HTR-8/SVneo (cell line): ENCODE data around the gene NHERF1.
A peak's percentile ranks its signal among the peaks of the same experiment; 100 is the strongest.

Source experiments
- DNase-seq: peaks from one replicate; pipeline ENCODE4 v3.0.0; 2011; ENCODE audit warnings: low spot score, mixed read lengths; ENCODE audit not compliant: insufficient read length
- FAIRE-seq: peaks from 2 replicates; lab custom pipeline; 2011; peaks lifted over from hg19 to GRCh38; lab: Jason Lieb, UNC

The NHERF1 gene

DNA sequence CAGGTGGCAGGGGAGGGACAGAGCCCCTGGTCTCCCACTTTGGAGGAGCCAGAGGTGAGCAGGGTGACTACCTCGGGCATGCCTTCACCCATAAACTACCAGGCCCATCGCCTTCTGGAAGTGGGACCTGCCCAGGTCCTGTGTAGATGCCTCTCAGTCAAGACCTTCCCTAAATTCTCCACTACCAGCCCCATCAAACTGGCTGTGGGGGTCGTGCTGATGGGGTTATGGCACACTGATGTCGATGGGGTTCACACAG is 17.2 kb upstream of the NHERF1 start:
- DNase-seq = no peak
- no peak for FAIRE-seq

DNA sequence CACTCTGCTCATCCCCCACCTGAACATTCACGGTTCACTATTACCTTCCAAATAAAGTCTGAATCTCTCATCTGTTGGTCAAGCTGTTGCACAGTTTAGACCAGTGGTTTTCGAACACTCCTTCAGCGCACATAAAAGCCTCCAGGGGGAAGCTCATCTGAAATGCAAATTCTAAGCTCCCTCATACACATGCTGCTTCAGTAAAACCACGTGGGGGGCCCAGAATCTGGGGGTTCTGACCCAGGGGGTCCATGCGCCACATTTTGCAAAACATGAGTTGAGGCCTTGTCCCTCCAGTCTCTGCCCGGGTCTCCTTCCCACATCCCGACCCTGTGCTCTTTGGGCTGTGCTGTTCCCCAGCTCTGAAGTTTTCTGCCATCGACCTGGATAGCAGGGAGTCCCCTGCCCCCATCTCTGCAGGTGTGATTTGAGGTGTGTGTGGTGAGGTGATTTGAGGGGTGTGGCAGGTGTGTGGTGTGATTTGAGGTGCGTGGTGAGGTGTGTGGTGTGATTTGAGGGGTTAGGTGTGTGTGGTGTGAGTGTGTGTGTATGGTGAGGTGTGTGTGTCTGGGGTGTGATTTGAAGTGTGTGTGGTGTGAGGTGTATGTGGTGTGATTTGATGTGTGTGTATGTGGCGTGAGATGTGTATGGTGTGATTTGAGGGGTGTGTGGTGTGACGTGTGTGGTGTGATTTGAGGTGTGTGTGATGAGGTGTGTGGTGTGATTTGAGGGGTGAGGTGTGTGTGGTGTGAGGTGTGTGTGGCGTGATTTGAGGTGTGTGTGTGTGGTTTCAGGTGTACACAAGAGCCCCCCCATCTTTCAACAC is 16.2 kb upstream of the NHERF1 start:
- FAIRE-seq = no peak
- DNase-seq = no peak

DNA sequence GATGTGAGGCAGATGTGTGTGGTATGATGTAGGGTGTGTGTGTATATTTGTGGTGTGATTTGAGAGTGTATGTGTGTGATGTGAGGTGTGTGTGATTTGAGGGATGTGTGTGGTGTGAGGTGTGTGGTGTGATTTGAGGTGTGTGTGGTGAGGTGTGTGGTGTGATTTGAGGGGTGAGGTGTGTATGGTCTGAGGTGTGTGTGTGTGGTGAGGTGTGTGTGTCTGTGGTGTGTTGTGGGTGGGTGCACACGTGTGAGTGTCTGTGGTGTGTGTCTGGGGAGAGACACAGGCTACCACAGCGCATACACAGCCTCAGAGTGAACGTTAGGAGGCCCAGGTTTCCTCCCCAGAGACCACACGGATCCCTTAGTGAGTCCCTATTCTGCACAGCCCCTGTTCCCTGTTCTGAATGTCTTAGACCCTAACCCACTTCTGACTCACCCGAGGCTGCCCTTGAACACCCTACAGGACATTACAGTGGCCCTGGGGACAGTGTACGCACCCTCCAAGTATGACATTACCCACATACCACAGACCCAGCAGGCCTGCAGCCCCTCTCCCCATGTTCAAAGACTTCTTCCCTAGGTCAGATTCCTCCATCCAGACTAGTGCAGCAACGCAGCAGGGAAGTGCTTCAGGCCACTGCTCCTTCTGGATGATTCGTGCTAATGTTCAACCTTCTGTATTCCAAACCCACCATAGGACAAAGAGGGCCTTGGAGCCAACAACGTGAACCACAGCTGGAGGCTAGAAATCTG is 14.9 kb upstream of the NHERF1 start:
- FAIRE-seq = peak; percentile 100
- DNase-seq = no peak

DNA sequence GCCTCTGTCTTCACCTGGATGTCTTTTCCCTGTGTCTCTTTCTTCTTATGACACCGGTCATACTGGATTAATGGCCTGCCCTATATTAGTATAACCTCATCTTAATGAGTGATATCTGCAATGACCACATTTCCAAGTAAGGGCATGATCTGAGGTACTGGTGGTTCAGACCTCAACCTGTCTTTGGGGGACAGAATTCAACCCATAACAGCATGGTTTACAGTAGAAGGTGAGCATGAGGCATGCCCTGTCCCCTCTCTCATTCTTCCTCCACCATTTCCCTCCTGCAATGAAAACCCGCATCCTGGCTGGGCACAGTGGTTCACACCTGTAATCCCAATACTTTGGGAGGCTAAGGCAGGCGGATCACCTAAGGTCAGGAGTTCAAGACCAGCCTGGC is 14.2 kb upstream of the NHERF1 start:
- FAIRE-seq (no peak), DNase-seq (no peak)

DNA sequence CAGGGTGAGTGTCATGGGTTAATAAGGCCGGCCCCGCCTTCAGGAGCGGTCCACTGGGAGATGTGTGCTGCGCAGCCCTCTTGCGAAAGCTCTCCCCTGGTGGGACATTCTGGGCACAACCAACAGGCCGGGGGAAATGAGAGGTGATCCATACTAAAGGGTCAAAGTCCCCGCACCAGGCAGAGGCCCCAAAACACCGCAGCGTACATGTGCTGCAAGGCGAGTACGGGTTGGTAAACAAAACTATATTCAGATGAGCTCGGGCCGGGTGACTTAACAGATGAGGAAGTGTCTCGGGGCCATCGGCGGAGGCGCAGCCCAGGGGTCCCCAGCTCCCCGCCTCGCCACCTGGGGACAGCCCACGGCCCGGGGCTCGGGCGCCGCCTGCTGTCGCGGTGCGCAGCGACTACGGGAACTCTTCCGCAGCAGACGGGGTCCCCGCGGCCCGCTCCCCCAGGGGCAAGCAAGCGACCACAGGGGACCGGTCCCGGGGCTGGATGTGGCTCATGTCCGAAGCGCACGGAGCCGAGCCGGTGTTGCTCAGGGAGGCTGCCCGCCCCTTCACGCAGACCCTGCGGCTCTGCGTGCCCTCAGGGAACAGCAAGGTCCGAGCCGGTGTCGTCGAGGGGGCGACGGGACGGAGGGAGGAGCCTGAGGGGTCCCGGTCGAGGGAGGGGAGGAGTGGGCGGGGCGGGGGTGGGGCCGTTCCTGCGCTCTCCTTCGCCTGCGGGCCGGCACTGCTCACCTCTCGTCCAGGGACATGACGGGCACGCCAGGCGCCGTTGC is 11.7 kb upstream of the NHERF1 start, which contains the start of gene RAB37:
Gene RAB37, plus strand, starts transcription at position 744 of the 786 bp plus-strand sequence. Its CDS starts 17 bp downstream, at position 761.
- DNase-seq (no peak), FAIRE-seq (no peak)

DNA sequence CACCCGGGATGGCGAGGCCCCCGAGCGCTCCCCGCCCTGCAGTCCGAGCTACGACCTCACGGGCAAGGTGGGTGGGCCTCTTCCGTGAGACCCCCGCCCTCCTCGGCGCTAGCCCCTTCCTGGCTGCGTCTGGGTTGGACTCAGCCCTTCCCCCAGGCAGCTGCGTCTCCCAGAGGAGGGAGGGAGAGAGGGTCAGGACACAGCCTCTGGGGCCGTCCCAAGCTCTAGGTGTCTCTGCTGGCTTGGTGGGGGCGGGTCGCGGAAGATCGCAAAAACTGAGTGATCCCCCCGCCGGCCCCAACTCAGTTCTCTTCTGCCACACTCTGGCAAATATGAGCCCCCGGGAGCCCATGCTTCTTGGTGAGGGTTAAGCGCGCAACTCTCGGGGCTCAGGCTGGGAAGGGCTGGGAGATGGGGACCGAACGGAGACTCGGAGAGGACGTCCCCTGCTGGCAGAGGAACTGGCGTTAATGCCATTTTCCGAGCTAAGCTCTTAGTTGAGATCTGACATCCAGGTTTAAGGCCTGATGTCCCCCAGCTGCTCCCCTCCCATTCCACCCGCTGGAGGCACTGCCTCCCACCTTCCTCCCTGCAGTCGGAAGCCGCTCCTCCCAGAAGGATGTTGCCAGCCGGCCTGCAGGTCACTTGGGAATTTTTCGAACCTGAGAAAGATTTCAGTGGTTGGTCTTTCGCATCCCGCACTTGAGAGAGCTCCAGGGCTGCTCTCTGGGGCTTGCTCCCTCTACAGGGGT is 11.0 kb upstream of the NHERF1 start:
- DNase-seq = no peak
- no peak for FAIRE-seq

DNA sequence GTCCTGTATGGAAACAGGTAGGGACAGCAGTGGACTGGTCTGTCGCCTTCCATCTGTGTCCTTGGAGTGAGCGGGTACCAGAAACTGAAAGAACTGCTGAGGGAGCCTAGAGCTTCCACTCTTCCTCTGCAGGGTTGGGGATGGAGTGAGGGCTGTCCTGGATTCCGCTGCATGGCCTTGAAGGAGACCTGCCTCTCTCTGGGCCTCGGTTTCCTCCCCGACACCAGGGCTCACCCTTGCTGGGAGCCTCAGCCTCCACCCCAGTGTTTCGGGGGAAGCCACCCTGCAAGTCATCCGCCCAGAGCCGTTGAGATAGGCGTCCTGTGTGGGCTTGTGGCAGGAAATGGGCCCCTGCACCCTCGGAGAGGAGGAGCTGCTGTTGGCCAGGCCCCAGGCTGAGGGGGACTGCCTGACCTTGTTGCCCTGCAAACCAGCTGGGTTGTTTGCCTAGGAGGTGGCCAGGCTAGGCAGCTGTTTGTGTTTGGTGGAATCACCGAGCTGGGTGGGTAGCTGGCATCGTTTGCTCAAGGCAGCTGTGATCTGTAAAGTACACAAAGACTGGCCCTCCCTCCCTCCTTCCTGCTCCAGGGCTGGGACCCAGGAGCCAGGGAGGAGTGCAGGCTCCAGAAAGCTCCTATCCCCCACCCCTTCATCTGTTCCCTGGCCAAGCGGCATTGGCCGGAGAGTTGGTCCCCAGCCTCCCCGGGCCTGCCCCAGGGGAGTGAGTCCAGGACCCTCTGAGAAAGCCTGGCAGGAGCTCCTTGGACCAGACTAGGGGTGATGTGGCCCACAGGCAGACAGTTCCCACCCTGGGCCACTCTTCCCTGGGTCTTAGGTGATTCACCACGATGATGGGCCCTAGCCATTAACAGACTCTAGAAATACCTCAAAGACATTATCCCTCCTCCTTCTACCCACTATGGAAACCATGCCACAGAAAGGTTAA is 10.1 kb upstream of the NHERF1 start:
- FAIRE-seq (no peak), DNase-seq (no peak)

DNA sequence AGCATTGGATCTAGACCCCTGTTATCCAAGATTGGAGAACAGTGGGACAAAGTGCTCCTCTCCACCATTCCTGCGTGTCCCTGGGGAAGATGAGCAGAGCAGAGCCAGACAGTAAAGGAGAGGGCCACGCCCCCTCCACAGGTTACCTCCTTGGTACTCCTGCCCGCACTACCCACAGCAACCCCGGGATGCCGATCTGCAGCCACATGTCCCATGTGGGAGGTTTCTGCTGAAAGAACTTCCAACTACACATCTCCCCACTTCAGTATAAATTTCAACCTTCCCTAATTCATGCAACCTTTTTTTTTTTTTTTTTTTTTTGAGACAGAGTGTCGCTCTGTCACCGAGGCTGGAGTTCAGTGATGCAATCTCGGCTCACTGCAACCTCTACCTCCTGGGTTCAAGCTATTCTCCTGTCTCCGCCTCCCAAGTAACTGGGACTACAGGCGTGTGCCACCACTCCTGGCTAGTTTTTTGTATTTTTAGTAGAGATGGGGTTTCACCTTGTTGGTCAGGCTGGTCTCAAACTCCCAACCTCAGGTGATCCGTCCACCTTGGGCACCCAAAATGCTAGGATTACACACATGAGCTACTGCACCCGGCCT is 9.1 kb upstream of the NHERF1 start:
- FAIRE-seq (no peak), DNase-seq (no peak)

DNA sequence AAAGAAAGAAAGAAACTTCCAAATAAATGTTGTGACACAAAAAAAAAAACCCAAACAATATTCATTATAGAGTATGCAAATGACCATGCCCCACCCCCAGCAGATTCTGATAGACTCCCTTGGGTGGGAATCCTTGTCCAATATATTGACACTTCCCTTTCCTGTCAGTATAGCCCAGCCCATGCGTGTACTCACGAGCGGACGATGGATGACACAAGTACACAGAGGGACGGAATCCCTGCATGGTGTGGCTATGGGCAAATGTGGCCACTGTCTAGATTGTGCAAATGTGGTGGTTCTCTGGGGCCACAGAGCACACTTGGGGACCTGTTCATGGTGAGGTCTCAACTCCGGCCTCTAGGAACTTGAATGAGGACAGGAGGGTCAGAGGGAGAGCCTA is 8.3 kb upstream of the NHERF1 start:
- no peak for FAIRE-seq
- DNase-seq = no peak

DNA sequence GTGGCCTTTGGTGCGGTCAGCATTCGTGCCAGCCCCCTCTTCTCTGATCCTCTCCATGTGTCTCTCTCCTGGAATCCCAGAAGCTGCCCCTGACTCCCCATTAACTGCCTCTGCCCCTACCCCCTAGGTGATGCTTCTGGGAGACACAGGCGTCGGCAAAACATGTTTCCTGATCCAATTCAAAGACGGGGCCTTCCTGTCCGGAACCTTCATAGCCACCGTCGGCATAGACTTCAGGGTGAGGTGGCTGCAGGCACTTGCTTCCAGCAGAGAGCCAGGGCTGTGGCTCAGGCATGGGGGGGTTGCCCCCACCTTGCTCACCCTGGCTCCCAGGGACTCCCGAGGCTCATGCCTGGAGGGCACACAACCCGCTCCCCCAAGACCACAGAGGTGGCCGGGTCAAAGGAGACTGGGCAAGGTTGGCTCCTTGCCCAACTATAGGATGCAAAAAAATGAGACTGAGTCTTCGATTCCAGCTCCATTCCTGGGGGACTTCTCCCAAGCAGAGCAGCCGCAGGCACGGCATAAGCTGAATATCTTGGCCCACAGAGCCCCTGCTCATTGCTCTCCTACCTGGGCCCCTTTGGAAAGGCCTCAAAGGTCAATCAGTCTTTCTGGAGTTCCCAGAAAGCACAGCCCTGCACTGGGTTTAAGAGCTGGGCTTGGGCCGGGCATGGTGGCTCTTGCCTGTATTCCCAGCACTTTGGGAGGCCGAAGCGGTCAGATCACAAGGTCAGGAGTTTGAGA is 7.6 kb upstream of the NHERF1 start:
- DNase-seq (no peak), FAIRE-seq (no peak)

DNA sequence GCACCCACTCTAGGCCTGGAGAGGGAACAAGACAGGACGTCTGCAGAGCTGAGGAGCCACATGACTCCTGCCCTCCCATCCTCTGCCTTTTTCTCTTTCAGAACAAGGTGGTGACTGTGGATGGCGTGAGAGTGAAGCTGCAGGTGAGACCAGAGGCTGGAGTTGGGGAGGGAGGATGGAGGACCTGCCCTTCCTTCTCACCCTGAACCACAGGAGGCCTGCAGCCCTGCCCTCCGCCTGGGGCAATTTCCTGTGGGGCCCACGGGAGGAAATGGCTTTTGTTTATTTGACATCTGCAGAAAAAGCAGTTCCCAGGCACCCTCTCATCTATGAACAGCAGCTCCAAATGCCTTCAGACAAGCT is 6.3 kb upstream of the NHERF1 start:
- DNase-seq (no peak), FAIRE-seq (no peak)

DNA sequence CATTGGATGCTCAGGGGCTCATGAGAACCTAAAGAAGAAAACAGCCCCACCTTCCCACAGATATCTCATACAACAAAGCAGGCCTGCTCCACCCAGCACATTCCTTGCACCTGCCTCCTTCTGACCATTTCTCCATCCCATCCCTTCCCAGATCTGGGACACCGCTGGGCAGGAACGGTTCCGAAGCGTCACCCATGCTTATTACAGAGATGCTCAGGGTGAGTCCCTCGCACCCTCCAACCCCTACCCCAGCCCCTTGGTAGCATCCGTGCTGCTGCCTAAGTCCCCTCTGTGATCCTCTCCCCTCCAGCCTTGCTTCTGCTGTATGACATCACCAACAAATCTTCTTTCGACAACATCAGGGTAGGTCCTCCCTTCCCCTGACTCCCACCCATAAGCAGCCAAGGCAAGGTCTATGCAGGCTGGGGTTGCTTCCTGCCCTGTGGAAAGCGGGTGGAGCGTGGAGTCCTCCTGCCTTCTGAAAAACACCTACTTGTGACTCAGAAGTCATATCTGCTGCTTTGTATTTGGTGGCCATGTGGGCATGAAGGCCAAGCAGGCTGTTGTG is 5.4 kb upstream of the NHERF1 start:
- no peak for DNase-seq
- FAIRE-seq = no peak

DNA sequence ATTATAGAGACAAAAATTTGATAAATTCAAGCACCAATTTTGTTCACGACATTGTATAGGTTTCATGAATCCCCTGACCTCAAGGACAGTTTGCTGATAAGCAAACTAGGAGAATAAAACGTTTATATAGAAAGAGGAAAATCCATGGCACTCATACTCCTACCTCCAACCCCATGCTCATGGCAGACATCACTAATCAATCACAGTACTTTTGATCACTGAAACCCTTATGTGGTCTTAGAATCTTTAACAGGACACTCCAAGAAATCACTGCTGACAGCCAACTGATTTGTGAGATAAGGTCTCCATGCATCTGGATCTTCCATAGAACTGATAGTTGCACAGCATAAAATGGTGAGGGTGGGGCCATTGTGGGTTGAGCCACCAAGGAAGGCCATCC is 4.7 kb upstream of the NHERF1 start:
- no peak for FAIRE-seq
- DNase-seq = no peak

DNA sequence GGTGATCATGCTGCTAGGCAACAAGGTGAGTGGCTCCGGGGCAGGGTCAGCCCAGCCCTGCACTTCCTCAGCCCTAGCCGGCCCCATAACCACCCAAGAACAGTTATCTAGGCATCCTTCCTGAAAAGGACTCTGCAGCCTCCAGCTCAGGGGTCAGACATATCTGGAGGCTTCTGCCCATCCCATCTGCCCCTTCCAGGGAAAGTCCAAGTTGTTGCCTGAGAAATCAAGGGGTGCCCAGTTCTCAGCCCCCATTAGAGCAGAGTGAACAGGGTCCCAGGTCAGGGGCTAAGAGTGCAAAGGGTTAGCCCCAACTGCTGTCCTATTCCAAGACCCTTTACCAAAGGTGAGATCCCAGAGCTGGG is 4.1 kb upstream of the NHERF1 start:
- no peak for FAIRE-seq
- no peak for DNase-seq

DNA sequence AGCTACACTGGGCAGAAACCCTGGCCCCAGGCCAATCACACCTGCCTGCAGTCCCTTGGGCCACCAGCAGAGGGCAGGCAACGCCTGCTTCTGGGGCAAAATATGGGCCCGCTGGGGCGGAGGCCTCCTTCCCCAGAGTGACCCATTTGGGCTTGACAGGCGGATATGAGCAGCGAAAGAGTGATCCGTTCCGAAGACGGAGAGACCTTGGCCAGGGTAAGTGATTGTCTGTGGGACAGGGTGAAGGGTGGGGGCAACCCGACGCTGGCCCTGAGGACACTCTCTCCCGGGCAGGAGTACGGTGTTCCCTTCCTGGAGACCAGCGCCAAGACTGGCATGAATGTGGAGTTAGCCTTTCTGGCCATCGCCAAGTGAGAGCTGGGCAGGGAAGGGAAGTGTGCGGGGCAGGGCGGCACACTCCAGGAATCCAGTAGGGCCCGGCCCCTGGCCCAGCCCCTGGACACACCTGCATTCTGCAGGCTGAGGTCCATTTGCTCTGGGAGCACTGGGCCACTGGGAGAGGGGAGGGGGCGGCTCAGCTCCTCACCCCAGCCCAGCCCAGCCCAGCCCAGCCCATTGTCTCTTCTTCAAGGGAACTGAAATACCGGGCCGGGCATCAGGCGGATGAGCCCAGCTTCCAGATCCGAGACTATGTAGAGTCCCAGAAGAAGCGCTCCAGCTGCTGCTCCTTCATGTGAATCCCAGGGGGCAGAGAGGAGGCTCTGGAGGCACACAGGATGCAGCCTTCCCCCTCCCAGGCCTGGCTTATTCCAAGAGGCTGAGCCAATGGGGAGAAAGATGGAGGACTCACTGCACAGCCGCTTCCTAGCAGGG is 3.5 kb upstream of the NHERF1 start:
- FAIRE-seq = peak; percentile 72
- DNase-seq = peak; percentile 81

DNA sequence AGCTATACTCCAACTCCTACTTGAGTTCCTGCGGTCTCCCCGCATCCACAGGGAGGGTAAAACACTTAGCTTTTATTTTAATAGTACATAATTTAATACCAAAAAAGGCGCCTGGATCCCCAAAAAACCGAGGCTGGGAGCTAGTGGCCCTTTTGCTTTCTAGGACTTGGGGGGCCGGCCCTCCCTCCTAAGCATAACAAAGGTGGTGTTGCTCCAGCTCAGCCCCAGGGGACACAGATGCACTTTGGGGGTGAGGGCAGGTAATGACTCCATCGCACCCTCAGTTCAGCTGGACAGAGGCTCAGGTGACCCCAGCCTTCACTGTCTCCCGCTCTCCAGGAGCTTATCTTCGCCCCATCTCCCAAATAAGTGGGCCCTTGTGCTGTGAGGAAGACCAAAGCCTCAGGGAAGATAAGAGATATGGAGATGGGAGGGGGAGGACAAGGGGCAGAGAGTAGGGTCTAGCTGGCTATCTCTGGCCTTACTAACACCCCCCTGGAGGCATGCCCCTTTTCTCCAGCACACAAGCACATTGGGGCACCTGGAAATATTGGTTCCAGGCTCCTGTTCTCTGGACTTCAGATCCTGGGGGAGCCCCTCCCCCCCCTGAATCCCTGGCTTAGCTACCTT is 2.8 kb upstream of the NHERF1 start:
- FAIRE-seq (no peak), DNase-seq (no peak)

DNA sequence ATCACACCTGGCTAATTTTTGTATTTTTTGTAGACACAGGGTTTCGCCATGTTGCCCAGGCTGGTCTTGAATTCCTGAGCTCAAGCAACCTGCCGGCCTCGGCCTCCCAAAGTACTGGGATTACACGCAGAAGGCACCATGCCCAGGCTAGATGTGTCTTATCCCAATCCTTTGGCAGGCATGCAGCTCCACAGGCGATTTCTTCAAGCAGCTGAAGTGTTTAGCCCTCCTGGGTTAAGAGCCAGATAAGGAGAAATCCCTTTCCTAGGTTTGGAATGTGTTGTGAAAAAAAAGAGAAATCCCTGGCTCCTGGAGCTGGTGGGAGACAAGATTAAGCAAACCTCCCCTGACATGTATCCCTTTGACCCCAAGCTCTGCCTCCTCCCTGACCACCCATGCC is 2.1 kb upstream of the NHERF1 start:
- no peak for FAIRE-seq
- no peak for DNase-seq
